ENCODE data around the gene PON3. TPM values are rescaled to one million over a fixed set of nuclear protein-coding genes. Genes with fewer than 3 reads are reported as not detected.

PON3 gene
- total RNA-seq, 4 donors from 2014 or later, result 10.1 to 10.6 TPM; not detected in 2

- Histone ChIP-seq H3K4me1 (no peaks in the 10 kb centered on the region), H3K4me3 (no peak overlapping the region), H3K27me3 (no peaks in the 10 kb centered on the region), H3K27ac (no peak overlapping the region), H3K9me3 (no peaks in the 10 kb centered on the region), H3K36me3 (no peaks in the 10 kb centered on the region)
- TF ChIP-seq CTCF (IDR thresholded peaks at IDR 0.05) (no peak), POLR2A (IDR thresholded peaks at IDR 0.05) (no peak)
- intact Hi-C loops (cut with DNase I; ENCODE audit: low total_unique reads), result no loop called here
- no peak for DNase-seq
Observed at GRCh38 chr7:95373323-95373722, 22.9 kb downstream of the PON3 start.

- intact Hi-C loops (cut with DNase I; ENCODE audit: low total_unique reads), result no loop called here
- Histone ChIP-seq H3K27ac (no peak overlapping the region), H3K9me3 (no peaks in the 10 kb centered on the region), H3K4me1 (no peaks in the 10 kb centered on the region), H3K27me3 (no peaks in the 10 kb centered on the region), H3K36me3 (no peaks in the 10 kb centered on the region), H3K4me3 (no peak overlapping the region)
- no peak for DNase-seq
- no peak for TF ChIP-seq POLR2A (IDR thresholded peaks at IDR 0.05)
- no peak for TF ChIP-seq CTCF (IDR thresholded peaks at IDR 0.05)
Observed at GRCh38 chr7:95368235-95368634, 27.9 kb downstream of the PON3 start.

- no peak for DNase-seq
- TF ChIP-seq CTCF (IDR thresholded peaks at IDR 0.05), result no peak
- TF ChIP-seq POLR2A (IDR thresholded peaks at IDR 0.05), result no peak
- H3K4me3 ChIP-seq, result no peak overlapping the region
- intact Hi-C loops (cut with DNase I; ENCODE audit: low total_unique reads), result no loop called here
- no peaks in the 10 kb centered on the region for H3K9me3 ChIP-seq
- H3K27me3 ChIP-seq, result no peaks in the 10 kb centered on the region
- H3K27ac ChIP-seq, result no peak overlapping the region
- H3K36me3 ChIP-seq, result no peaks in the 10 kb centered on the region
- no peaks in the 10 kb centered on the region for H3K4me1 ChIP-seq
Observed at GRCh38 chr7:95367606-95368005, 28.6 kb downstream of the PON3 start.

- no peak overlapping the region for H3K27ac ChIP-seq
- H3K9me3 ChIP-seq, result no peaks in the 10 kb centered on the region
- no peak overlapping the region for H3K4me3 ChIP-seq
- TF ChIP-seq POLR2A (IDR thresholded peaks at IDR 0.05), result no peak
- no peak for TF ChIP-seq CTCF (IDR thresholded peaks at IDR 0.05)
- DNase-seq, result no peak
- H3K27me3 ChIP-seq, result no peaks in the 10 kb centered on the region
- H3K4me1 ChIP-seq, result no peaks in the 10 kb centered on the region
- H3K36me3 ChIP-seq, result no peaks in the 10 kb centered on the region
- intact Hi-C loops (cut with DNase I; ENCODE audit: low total_unique reads), result no loop called here
Observed at GRCh38 chr7:95365151-95365550, 31.0 kb downstream of the PON3 start.

- Histone ChIP-seq H3K27ac (no peak overlapping the region), H3K9me3 (no peaks in the 10 kb centered on the region), H3K4me1 (no peaks in the 10 kb centered on the region), H3K36me3 (no peaks in the 10 kb centered on the region), H3K27me3 (no peaks in the 10 kb centered on the region), H3K4me3 (no peak overlapping the region)
- DNase-seq, result no peak
- TF ChIP-seq POLR2A (IDR thresholded peaks at IDR 0.05), result no peak
- intact Hi-C loops (cut with DNase I; ENCODE audit: low total_unique reads), result no loop called here
Observed at GRCh38 chr7:95357623-95358022, 38.6 kb downstream of the PON3 start.

GRCh38 chr7:95342642-95343307, 53.4 kb downstream of the PON3 start:
- Histone ChIP-seq H3K27me3 (no peaks in the 10 kb centered on the region), H3K4me1 (no peaks in the 10 kb centered on the region), H3K36me3 (no peaks in the 10 kb centered on the region), H3K9me3 (no peaks in the 10 kb centered on the region), H3K4me3 (no peak overlapping the region), H3K27ac (no peak overlapping the region)
- intact Hi-C loops (cut with DNase I; ENCODE audit: low total_unique reads), result no loop called here
- no peak for DNase-seq
- TF ChIP-seq POLR2A (IDR thresholded peaks at IDR 0.05) (no peak), CTCF (IDR thresholded peaks at IDR 0.05) (no peak)

Data from uterus (tissue), 4 donors.